Stimulated activated CD4-positive, alpha-beta T cell treated with anti-CD3 and anti-CD28 coated beads, Interleukin-4, amount 100 ng/mL, for 24 hours (primary cell): Measurements from ENCODE around the gene CPLX1.
A peak's percentile ranks its signal among the peaks of the same experiment; 100 is the strongest.
"Not testable (repeated sequence)": the region's sequence is repeated elsewhere in the genome, so short reads cannot be mapped to it uniquely, and the experiment has no call there.

ENCODE experiments used
- DNase-seq: peaks from one replicate; pipeline ENCODE4 v3.0.0-alpha.2; 2020

CPLX1 gene

GRCh38 chr4:753186-753585, 72.7 kb downstream of the CPLX1 start:
- not testable (repeated sequence) for DNase-seq

GRCh38 chr4:752196-752861, 73.6 kb downstream of the CPLX1 start:
- DNase-seq: no peak

- no peak for DNase-seq
Measured at GRCh38 chr4:751676-752075, 74.3 kb downstream of the CPLX1 start.

GRCh38 chr4:749698-750666, 75.9 kb downstream of the CPLX1 start:
- DNase-seq: no peak

GRCh38 chr4:748461-748860, 77.5 kb downstream of the CPLX1 start:
- no peak for DNase-seq

GRCh38 chr4:747546-748170, 78.3 kb downstream of the CPLX1 start:
- no peak for DNase-seq

GRCh38 chr4:744212-744841, 81.6 kb downstream of the CPLX1 start:
- no peak for DNase-seq

GRCh38 chr4:743463-744211, 82.3 kb downstream of the CPLX1 start:
- DNase-seq: no peak

- DNase-seq: peak; percentile 84
Measured at GRCh38 chr4:742742-743311, 83.1 kb downstream of the CPLX1 start.

- DNase-seq: no peak
Measured at GRCh38 chr4:742096-742741, 83.7 kb downstream of the CPLX1 start.

- no peak for DNase-seq
Measured at GRCh38 chr4:740656-741282, 85.2 kb downstream of the CPLX1 start.

GRCh38 chr4:740011-740410, 85.9 kb downstream of the CPLX1 start:
- no peak for DNase-seq

GRCh38 chr4:739569-739968, 86.4 kb downstream of the CPLX1 start:
- no peak for DNase-seq

GRCh38 chr4:738781-739280, 87.1 kb downstream of the CPLX1 start:
- no peak for DNase-seq

GRCh38 chr4:736561-736960, 89.4 kb downstream of the CPLX1 start:
- DNase-seq: not testable (repeated sequence)

- DNase-seq: no peak
Measured at GRCh38 chr4:735583-735982, 90.3 kb downstream of the CPLX1 start.
